Astrocyte (in vitro differentiated cells and primary cell): Measurements from ENCODE around the gene TMC8. TPM values are rescaled to one million over a fixed set of nuclear protein-coding genes. Genes with fewer than 3 reads are reported as not detected.

ENCODE experiments used
- DNase-seq: peaks from one replicate; pipeline ENCODE4 v3.0.0-alpha.2; 2010; ENCODE audit warnings: low read depth
- FAIRE-seq: peaks from 2 replicates; lab custom pipeline; 2011; peaks lifted over from hg19 to GRCh38; lab: Jason Lieb, UNC
- H2AFZ ChIP-seq: 2 replicates; pipeline ENCODE4 v1.6.0; 2012; ENCODE audit warnings: low read depth, low read length, inconsistent platforms
- H3K27ac ChIP-seq: 2 replicates; pipeline ENCODE4 v1.5.1; 2011; ENCODE audit warnings: low read depth, low read length, inconsistent platforms
- H3K27me3 ChIP-seq: 2 replicates; pipeline ENCODE4 v1.6.0; 2011; ENCODE audit warnings: low read length, inconsistent platforms; ENCODE audit not compliant: insufficient read depth
- H3K36me3 ChIP-seq: 2 replicates; pipeline ENCODE4 v1.5.1; 2011; ENCODE audit warnings: low read length, inconsistent platforms; ENCODE audit not compliant: insufficient read depth
- H3K4me1 ChIP-seq: 2 replicates; pipeline ENCODE4 v1.5.1; 2011; ENCODE audit warnings: low read length, inconsistent platforms; ENCODE audit not compliant: insufficient read depth
- H3K4me2 ChIP-seq: 2 replicates; pipeline ENCODE4 v1.6.0; 2012; ENCODE audit warnings: low read length, inconsistent platforms
- H3K4me3 ChIP-seq: 2 replicates; pipeline ENCODE4 v1.5.1; 2011; ENCODE audit warnings: low read depth, mild to moderate bottlenecking, low read length, inconsistent platforms; ENCODE audit not compliant: insufficient read depth
- H3K79me2 ChIP-seq: 2 replicates; pipeline ENCODE4 v1.6.0; 2012; ENCODE audit warnings: mild to moderate bottlenecking, low read length, inconsistent platforms; ENCODE audit not compliant: insufficient read depth
- H3K9ac ChIP-seq: 2 replicates; pipeline ENCODE4 v1.6.0; 2012; ENCODE audit warnings: mild to moderate bottlenecking, low read length, inconsistent platforms
- H3K9me3 ChIP-seq: 2 replicates; pipeline ENCODE4 v1.5.1; 2012; ENCODE audit warnings: low read depth, mild to moderate bottlenecking, low read length, inconsistent platforms; ENCODE audit not compliant: insufficient read depth
- H4K20me1 ChIP-seq: 2 replicates; pipeline ENCODE4 v1.6.0; 2012; ENCODE audit warnings: low read length, inconsistent platforms; ENCODE audit not compliant: insufficient read depth
- H3K27ac Mint-ChIP-seq: one replicate; pipeline ENCODE4 v1.8.0; 2021; ENCODE audit warnings: mild to moderate bottlenecking, mixed read lengths; ENCODE audit not compliant: unreplicated experiment
- H3K27me3 Mint-ChIP-seq: one replicate; pipeline ENCODE4 v1.8.0; 2021; ENCODE audit warnings: low read depth, mixed read lengths; ENCODE audit not compliant: unreplicated experiment
- H3K36me3 Mint-ChIP-seq: one replicate; pipeline ENCODE4 v1.8.0; 2021; ENCODE audit warnings: low read depth, mixed read lengths; ENCODE audit not compliant: unreplicated experiment
- H3K4me1 Mint-ChIP-seq: one replicate; pipeline ENCODE4 v1.8.0; 2021; ENCODE audit warnings: low read depth, mixed read lengths; ENCODE audit not compliant: unreplicated experiment
- H3K4me3 Mint-ChIP-seq: one replicate; pipeline ENCODE4 v1.8.0; 2021; ENCODE audit warnings: mild to moderate bottlenecking, moderate library complexity, mixed read lengths; ENCODE audit not compliant: unreplicated experiment
- H3K9me3 Mint-ChIP-seq: one replicate; pipeline ENCODE4 v1.8.0; 2021; ENCODE audit warnings: mild to moderate bottlenecking, mixed read lengths; ENCODE audit not compliant: unreplicated experiment
- EZH2 ChIP-seq: IDR thresholded peaks from 2 replicates; pipeline ENCODE4 v1.6.1; 2012; ENCODE audit warnings: mild to moderate bottlenecking, low read length, inconsistent platforms; ENCODE audit not compliant: insufficient read depth
- total RNA-seq: library from RNA; stranded (reverse); gene quantifications from 2 replicates; pipeline ENCODE4 v1.2.1, GENCODE V29; 2021
- TF ChIP-seq, protein P1 (sequence below): IDR thresholded peaks from 2 replicates; pipeline ENCODE4 v1.5.1; 2011; ENCODE audit warnings: low read depth, mild to moderate bottlenecking, inconsistent platforms, low read length, moderate library complexity; ENCODE audit not compliant: insufficient read depth

The TMC8 gene
- total RNA-seq, 1 donor from 2014 or later, result 0.27 TPM

DNA sequence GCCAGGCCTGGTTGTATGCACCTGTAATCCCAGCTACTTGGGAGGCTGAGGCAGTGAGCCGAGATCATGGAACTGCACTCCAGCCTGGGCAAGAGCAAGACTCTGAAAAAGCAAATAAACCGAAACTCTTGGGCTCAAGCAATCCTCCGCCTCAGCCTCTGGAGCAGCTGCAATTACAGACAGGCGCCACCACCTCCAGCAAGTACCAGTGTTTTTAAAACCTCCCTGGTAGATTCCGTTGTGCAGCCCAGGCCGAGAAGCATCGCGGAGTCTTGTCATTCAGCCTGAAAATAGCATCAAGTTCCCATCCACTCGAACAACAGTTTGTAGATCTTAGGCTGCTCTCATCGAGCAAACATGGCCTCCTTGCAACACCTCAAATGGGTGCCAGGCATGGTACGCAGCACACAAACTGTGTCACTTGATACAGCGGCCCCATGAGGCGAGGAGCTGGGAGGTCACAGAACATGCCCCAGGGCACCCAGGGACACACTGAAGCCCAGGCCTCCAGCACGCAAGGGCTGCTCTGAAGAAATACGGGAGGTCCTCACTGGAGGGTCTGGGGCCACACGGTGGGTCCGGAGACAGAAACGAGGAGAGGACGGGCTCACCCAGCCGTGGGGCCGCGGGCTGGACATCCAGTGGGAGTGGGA lies 20.1 kb upstream of the TMC8 start:
- Mint-ChIP-seq H3K36me3 (peaks cover 8% of the 10 kb centered on the region), H3K4me1 (no peaks in the 10 kb centered on the region), H3K4me3 (no peak overlapping the region), H3K27me3 (peaks cover 2% of the 10 kb centered on the region), H3K9me3 (no peaks in the 10 kb centered on the region), H3K27ac (no peak overlapping the region)
- FAIRE-seq (no peak), DNase-seq (no peak)
- Histone ChIP-seq H3K4me2 (no peak overlapping the region), H3K4me3 (no peak overlapping the region), H3K79me2 (no peaks in the 10 kb centered on the region), H3K4me1 (no peaks in the 10 kb centered on the region), H3K36me3 (no peaks in the 10 kb centered on the region), H3K27ac (no peak overlapping the region), H3K27me3 (peaks cover 5% of the 10 kb centered on the region), H4K20me1 (no peaks in the 10 kb centered on the region), H2AFZ (no peak overlapping the region), H3K9me3 (no peaks in the 10 kb centered on the region), H3K9ac (no peak overlapping the region)
- TF ChIP-seq EZH2, result no peak
- TF ChIP-seq, protein P1, sequence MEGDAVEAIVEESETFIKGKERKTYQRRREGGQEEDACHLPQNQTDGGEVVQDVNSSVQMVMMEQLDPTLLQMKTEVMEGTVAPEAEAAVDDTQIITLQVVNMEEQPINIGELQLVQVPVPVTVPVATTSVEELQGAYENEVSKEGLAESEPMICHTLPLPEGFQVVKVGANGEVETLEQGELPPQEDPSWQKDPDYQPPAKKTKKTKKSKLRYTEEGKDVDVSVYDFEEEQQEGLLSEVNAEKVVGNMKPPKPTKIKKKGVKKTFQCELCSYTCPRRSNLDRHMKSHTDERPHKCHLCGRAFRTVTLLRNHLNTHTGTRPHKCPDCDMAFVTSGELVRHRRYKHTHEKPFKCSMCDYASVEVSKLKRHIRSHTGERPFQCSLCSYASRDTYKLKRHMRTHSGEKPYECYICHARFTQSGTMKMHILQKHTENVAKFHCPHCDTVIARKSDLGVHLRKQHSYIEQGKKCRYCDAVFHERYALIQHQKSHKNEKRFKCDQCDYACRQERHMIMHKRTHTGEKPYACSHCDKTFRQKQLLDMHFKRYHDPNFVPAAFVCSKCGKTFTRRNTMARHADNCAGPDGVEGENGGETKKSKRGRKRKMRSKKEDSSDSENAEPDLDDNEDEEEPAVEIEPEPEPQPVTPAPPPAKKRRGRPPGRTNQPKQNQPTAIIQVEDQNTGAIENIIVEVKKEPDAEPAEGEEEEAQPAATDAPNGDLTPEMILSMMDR, result no peak

DNA sequence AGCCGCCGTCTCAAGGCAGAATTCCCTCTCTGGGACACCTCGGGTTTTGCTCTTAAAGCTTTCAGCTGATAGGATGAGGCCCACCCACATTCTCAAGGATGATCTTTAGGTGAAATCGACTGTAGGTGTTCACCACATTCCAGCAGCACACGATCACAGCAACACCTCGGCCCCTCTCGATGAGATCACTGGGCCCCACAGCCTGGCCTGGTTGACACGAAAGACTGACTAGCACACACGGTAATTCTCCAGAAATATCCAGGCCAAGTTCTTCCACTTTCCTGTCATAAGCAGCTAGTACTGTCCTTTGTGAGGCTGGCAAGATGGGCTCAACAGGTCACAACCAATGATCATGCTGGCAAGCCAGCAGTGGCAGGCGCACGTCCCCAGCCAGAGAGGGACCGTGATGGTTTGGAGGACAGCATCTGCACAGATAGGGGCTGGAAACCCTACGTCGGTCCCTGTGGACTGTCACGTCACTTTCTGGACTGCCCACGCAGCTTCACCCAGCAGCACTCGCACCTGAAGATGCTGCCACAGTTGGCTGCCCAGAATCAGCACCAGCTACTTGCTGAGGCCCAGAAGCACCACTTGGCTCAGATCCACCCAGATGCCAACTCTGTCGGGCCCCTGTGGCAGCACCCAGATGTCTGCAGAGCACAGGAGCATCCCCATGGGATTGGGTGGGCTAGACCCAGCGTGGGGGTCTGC lies 19.4 kb upstream of the TMC8 start:
- Histone ChIP-seq H3K27me3 (peaks cover 5% of the 10 kb centered on the region), H4K20me1 (no peaks in the 10 kb centered on the region), H3K9ac (no peak overlapping the region), H3K36me3 (no peaks in the 10 kb centered on the region), H2AFZ (no peak overlapping the region), H3K79me2 (no peaks in the 10 kb centered on the region), H3K9me3 (no peaks in the 10 kb centered on the region), H3K4me3 (no peak overlapping the region), H3K4me1 (no peaks in the 10 kb centered on the region), H3K27ac (no peak overlapping the region), H3K4me2 (no peak overlapping the region)
- Mint-ChIP-seq H3K9me3 (no peaks in the 10 kb centered on the region), H3K27ac (no peak overlapping the region), H3K4me3 (no peak overlapping the region), H3K4me1 (no peaks in the 10 kb centered on the region), H3K36me3 (peaks cover 8% of the 10 kb centered on the region), H3K27me3 (peaks cover 2% of the 10 kb centered on the region)
- FAIRE-seq, result no peak
- TF ChIP-seq EZH2, result no peak
- TF ChIP-seq, protein P1, result no peak
- DNase-seq, result no peak
